PC-3 (cell line): ENCODE data around the gene RAB20. TPM values are rescaled to one million over a fixed set of nuclear protein-coding genes. Genes with fewer than 3 reads are reported as not detected.

Experiments
- ATAC-seq: fragments of 200-7000 bp; cut with Tn5 transposase; 2 replicates; pipeline ENCODE4 v1.9.1; 2020; ENCODE audit warnings: mild to moderate bottlenecking, moderate library complexity
- BruUV-seq: library from RNA; stranded (reverse); fragments of 400-500 nt; replicated peaks from 2 replicates; lab custom pipeline; 2021; lab: Mats Ljungman, UMichigan
- CTCF ChIA-PET: fragments of 300-600 bp; sonication (Branson Sonifier 250); formaldehyde crosslinking; loops from one replicate; lab custom pipeline; 2022; ENCODE audit warnings: antibody characterized with exemption; lab: Charles Lee
- POLR2A ChIA-PET: fragments of 300-600 bp; sonication (Branson Sonifier 250); formaldehyde crosslinking; loops from one replicate; lab custom pipeline; 2022; ENCODE audit warnings: antibody characterized with exemption; ENCODE audit not compliant: unreplicated experiment; lab: Charles Lee
- DNase-seq: peaks from one replicate; pipeline ENCODE4 v3.0.0-alpha.2; 2015
- H2AFZ ChIP-seq: fragments of 300-600 bp; sonication (generic); 2 replicates; pipeline ENCODE4 v1.6.0; 2016; ENCODE audit warnings: antibody characterized with exemption, low read length
- H3F3A ChIP-seq: fragments of 300-600 bp; sonication (generic); one replicate; pipeline ENCODE4 v1.6.0; 2017; ENCODE audit warnings: antibody characterized with exemption, low read length, control low read depth, mild to moderate bottlenecking; ENCODE audit not compliant: unreplicated experiment
- H3K27ac ChIP-seq: fragments of 300-600 bp; sonication (generic); 2 replicates; pipeline ENCODE4 v1.5.1; 2016; ENCODE audit warnings: mild to moderate bottlenecking, low read length
- H3K27me3 ChIP-seq: fragments of 300-600 bp; sonication (generic); 2 replicates; pipeline ENCODE4 v1.6.1; 2016; ENCODE audit warnings: low read length, mixed read lengths
- H3K36me3 ChIP-seq: fragments of 300-600 bp; sonication (generic); 2 replicates; pipeline ENCODE4 v1.6.1; 2016; ENCODE audit warnings: low read depth, mixed run types, low read length, mixed read lengths
- H3K4me1 ChIP-seq: fragments of 300-600 bp; sonication (generic); 2 replicates; pipeline ENCODE4 v1.5.1; 2016; ENCODE audit warnings: low read length; ENCODE audit not compliant: insufficient read depth
- H3K4me2 ChIP-seq: fragments of 300-600 bp; sonication (generic); 2 replicates; pipeline ENCODE4 v1.6.0; 2016; ENCODE audit warnings: low read length
- H3K4me3 ChIP-seq: fragments of 300-600 bp; sonication (generic); 2 replicates; pipeline ENCODE4 v1.5.1; 2016; ENCODE audit warnings: mild to moderate bottlenecking, low read length, mixed read lengths
- H3K79me2 ChIP-seq: fragments of 300-600 bp; sonication (generic); 2 replicates; pipeline ENCODE4 v1.6.1; 2017; ENCODE audit warnings: low read length, mixed read lengths
- H3K9ac ChIP-seq: fragments of 300-600 bp; sonication (generic); 2 replicates; pipeline ENCODE4 v1.6.0; 2016; ENCODE audit warnings: mild to moderate bottlenecking, low read length
- H3K9me2 ChIP-seq: fragments of 300-600 bp; sonication (generic); replicated peaks from 2 replicates; pipeline ENCODE4 v1.6.1; 2016; ENCODE audit warnings: mixed run types, low read length, mixed read lengths
- H3K9me3 ChIP-seq: fragments of 300-600 bp; sonication (generic); 2 replicates; pipeline ENCODE4 v1.6.1; 2016; ENCODE audit warnings: low read length, mixed read lengths
- H4K20me1 ChIP-seq: fragments of 300-600 bp; sonication (generic); 2 replicates; pipeline ENCODE4 v1.6.1; 2016; ENCODE audit warnings: low read length, mixed read lengths
- CTCF ChIP-seq: fragments of 300-600 bp; sonication (generic); conservative IDR thresholded peaks from 2 replicates; pipeline ENCODE4 v1.5.1; 2017; ENCODE audit warnings: antibody characterized with exemption, low read depth, mild to moderate bottlenecking, low read length
- EZH2 ChIP-seq: fragments of 300-600 bp; sonication (generic); IDR thresholded peaks from one replicate; pipeline ENCODE4 v1.6.1; 2017; ENCODE audit warnings: antibody characterized with exemption, mild to moderate bottlenecking, low read length; ENCODE audit not compliant: unreplicated experiment
- EZH2phosphoT487 ChIP-seq: fragments of 300-600 bp; sonication (generic); IDR thresholded peaks from 2 replicates; pipeline ENCODE4 v1.6.1; 2018; ENCODE audit warnings: mild to moderate bottlenecking, antibody characterized with exemption, low read length, borderline replicate concordance
- intact Hi-C: fragments of 100-400 bp; cut with micrococcal nuclease; formaldehyde crosslinking; loops from 2 replicates; pipeline ENCODE4 v1.9.0; 2023
- total RNA-seq: library from RNA; depleted of rRNA; stranded (reverse); fragments of >200 nt; gene quantifications from 2 replicates; pipeline ENCODE4 v1.2.3, GENCODE V29; 2014

Gene RAB20
- total RNA-seq, 1 experiment from 2014 or later = 22.9 TPM

GRCh38 chr13:110581506-110582185 lies 20.1 kb upstream of the RAB20 start:
- intact Hi-C loops = no loop called here
- no peaks in the 10 kb centered on the region for H3K4me1 ChIP-seq
- DNase-seq (no peak), ATAC-seq (no peak)
- TF ChIP-seq EZH2phosphoT487 (no peak), EZH2 (no peak), CTCF (no peak)
- no peaks in the 10 kb centered on the region for H3K9me3 ChIP-seq
- H2AFZ ChIP-seq = no peak overlapping the region
- H3K79me2 ChIP-seq = no peaks in the 10 kb centered on the region
- no peak overlapping the region for H3K27ac ChIP-seq
- no peaks in the 10 kb centered on the region for H4K20me1 ChIP-seq
- ChIA-PET CTCF (no interaction called here), POLR2A (no interaction called here)
- H3F3A ChIP-seq = no peaks in the 10 kb centered on the region
- H3K36me3 ChIP-seq = no peaks in the 10 kb centered on the region
- no peaks in the 10 kb centered on the region for H3K27me3 ChIP-seq
- no peak overlapping the region for H3K9ac ChIP-seq
- H3K4me2 ChIP-seq = no peak overlapping the region
- no TSS peak for BruUV-seq
- H3K4me3 ChIP-seq = no peak overlapping the region
- H3K9me2 ChIP-seq = no peaks in the 10 kb centered on the region

GRCh38 chr13:110580800-110581199 lies 19.3 kb upstream of the RAB20 start:
- Histone ChIP-seq H2AFZ (no peak overlapping the region), H3F3A (no peaks in the 10 kb centered on the region), H3K36me3 (no peaks in the 10 kb centered on the region), H3K4me3 (no peak overlapping the region), H3K27ac (no peak overlapping the region), H4K20me1 (no peaks in the 10 kb centered on the region), H3K9me2 (no peaks in the 10 kb centered on the region), H3K4me1 (no peaks in the 10 kb centered on the region), H3K9me3 (no peaks in the 10 kb centered on the region), H3K4me2 (no peak overlapping the region), H3K79me2 (no peaks in the 10 kb centered on the region), H3K9ac (no peak overlapping the region), H3K27me3 (no peaks in the 10 kb centered on the region)
- ChIA-PET POLR2A (interaction anchor here (0.6 kb wide), 1 partner anchor 265 kb away, joined by 8 read pairs; no protein-coding TSS in a partner anchor), CTCF (no interaction called here)
- intact Hi-C loops = no loop called here
- no TSS peak for BruUV-seq
- ATAC-seq (no peak), DNase-seq (no peak)
- TF ChIP-seq EZH2 (no peak), EZH2phosphoT487 (no peak), CTCF (no peak)

- Histone ChIP-seq H4K20me1 (no peaks in the 10 kb centered on the region), H3K9me3 (no peaks in the 10 kb centered on the region), H3K79me2 (no peaks in the 10 kb centered on the region), H3K4me1 (no peaks in the 10 kb centered on the region), H3K4me2 (no peak overlapping the region), H3K9me2 (no peaks in the 10 kb centered on the region), H3K27ac (no peak overlapping the region), H3K4me3 (no peak overlapping the region), H3K36me3 (no peaks in the 10 kb centered on the region), H3F3A (no peaks in the 10 kb centered on the region), H2AFZ (no peak overlapping the region), H3K27me3 (no peaks in the 10 kb centered on the region), H3K9ac (no peak overlapping the region)
- no TSS peak for BruUV-seq
- POLR2A ChIA-PET = no interaction called here
- CTCF ChIA-PET = no interaction called here
- DNase-seq (no peak), ATAC-seq (no peak)
- intact Hi-C loops = no loop called here
- TF ChIP-seq CTCF = no peak
- no peak for TF ChIP-seq EZH2phosphoT487
- no peak for TF ChIP-seq EZH2
These were observed 16.8 kb upstream of the RAB20 start for GRCh38 chr13:110578363-110578762.
